ENCODE data around the gene NAGS. TPM values are rescaled to one million over a fixed set of nuclear protein-coding genes. Genes with fewer than 3 reads are reported as not detected.

Gene NAGS
- total and polyA plus RNA-seq, 10 of the 15 experiments (the other 5 are each of a cell fraction or from before 2014, with no cell fraction given): 0.11 to 1.6 (median 0.64) TPM; not detected in 1

DNA sequence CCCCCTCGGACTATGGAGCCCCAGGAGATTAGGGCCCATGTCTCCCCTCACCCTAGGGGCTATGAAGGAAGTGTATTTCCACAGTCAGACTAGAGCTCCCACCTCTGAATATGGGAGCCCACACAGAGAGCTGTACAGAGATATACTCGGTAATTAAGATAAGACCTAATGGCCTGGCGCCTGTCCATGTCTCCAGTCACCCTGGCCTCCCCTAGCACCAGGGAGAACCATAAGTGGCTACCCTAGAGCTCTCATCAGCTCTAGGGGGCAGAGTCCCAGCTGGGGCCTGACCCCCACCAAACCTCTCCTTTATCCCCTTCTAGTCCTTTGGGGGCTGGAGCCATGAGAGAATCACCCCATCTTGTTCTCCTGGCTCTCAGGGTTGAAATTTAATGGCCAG, 8.0 kb downstream of the NAGS start:
- Histone ChIP-seq H3K27me3 (replicated peaks in 1 of 2; ENCODE audit: control insufficient read depth in 2 of 2, insufficient read depth in 2 of 2, low read length in 1 of 2) (no peaks in the 10 kb centered on the region), H3K4me2 (ENCODE audit: control insufficient read depth, insufficient read depth) (no peak overlapping the region), H3K36me3 (ENCODE audit: control insufficient read depth in 2 of 2, insufficient read depth in 2 of 2, low read length in 1 of 2) (no peaks in the 10 kb centered on the region), H4K20me1 (ENCODE audit: control insufficient read depth, insufficient read depth) (no peaks in the 10 kb centered on the region), H3K79me2 (ENCODE audit: control insufficient read depth, insufficient read depth, low read length) (peaks cover 8% of the 10 kb centered on the region), H3K4me1 (ENCODE audit: control insufficient read depth, insufficient read depth, low read length) (peaks cover 19% of the 10 kb centered on the region), H3K9me3 (replicated peaks; ENCODE audit: control insufficient read depth, insufficient read depth, low read length) (no peaks in the 10 kb centered on the region), H3K27ac (ENCODE audit: control insufficient read depth, insufficient read depth) (no peak overlapping the region), H2AFZ (ENCODE audit: control insufficient read depth, low read depth, low read length) (no peak overlapping the region), H3K9ac (ENCODE audit: control insufficient read depth, insufficient read depth, low read length) (no peak overlapping the region), H3K4me3 (no peak overlapping the region)
- ChIA-PET POLR2A (interaction anchor here (0.6 kb wide), 1 partner anchor 634 kb away, joined by 7 read pairs; no protein-coding TSS in a partner anchor), RAD21 (ENCODE audit: unreplicated experiment) (no interaction called here), CTCF (interaction anchor here (1.8 kb wide), 1 partner anchor 156 kb away, joined by 4 read pairs; no protein-coding TSS in a partner anchor), SMC1A (ENCODE audit: uncharacterized antibody, unreplicated experiment) (no interaction called here)
- in situ Hi-C loops (cut with MboI): loop anchor here (25.0 kb wide), 1 partner anchor 800 kb away; the partner anchor contains the start of gene TMEM106A
- no TSS peak for BruUV-seq (replicated peaks)
- intact Hi-C loops (cut with micrococcal nuclease; ENCODE audit: unreplicated experiment): no loop called here
- ATAC-seq: no peak
- FAIRE-seq: no peak
- 100% methylated on average over 3 of the region's 3 CpGs for WGBS (ENCODE audit: insufficient coverage, insufficient replicate concordance, low lambda C conversion rate, missing lambda C conversion rate)
- DNase-seq (ENCODE audit: low read depth, low spot score): no peak
- TF ChIP-seq, protein P1, sequence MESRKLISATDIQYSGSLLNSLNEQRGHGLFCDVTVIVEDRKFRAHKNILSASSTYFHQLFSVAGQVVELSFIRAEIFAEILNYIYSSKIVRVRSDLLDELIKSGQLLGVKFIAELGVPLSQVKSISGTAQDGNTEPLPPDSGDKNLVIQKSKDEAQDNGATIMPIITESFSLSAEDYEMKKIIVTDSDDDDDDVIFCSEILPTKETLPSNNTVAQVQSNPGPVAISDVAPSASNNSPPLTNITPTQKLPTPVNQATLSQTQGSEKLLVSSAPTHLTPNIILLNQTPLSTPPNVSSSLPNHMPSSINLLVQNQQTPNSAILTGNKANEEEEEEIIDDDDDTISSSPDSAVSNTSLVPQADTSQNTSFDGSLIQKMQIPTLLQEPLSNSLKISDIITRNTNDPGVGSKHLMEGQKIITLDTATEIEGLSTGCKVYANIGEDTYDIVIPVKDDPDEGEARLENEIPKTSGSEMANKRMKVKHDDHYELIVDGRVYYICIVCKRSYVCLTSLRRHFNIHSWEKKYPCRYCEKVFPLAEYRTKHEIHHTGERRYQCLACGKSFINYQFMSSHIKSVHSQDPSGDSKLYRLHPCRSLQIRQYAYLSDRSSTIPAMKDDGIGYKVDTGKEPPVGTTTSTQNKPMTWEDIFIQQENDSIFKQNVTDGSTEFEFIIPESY (IDR thresholded peaks at IDR 0.05): no peak
- TF ChIP-seq SPI1 (IDR thresholded peaks at IDR 0.05; ENCODE audit: borderline replicate concordance, insufficient read depth, low read depth, low read length): no peak
- no peak for TF ChIP-seq NFYB (IDR thresholded peaks at IDR 0.05; ENCODE audit: insufficient read depth, low read depth, low read length)
- TF ChIP-seq POU2F2 (IDR thresholded peaks at IDR 0.05; ENCODE audit: borderline replicate concordance, low read depth, low read length): no peak
- no peak for TF ChIP-seq SP1 (IDR thresholded peaks at IDR 0.05; ENCODE audit: low read depth, low read length)
- TF ChIP-seq ELK1 (IDR thresholded peaks at IDR 0.05; ENCODE audit: low read depth, low read length): no peak
- TF ChIP-seq, protein P2, sequence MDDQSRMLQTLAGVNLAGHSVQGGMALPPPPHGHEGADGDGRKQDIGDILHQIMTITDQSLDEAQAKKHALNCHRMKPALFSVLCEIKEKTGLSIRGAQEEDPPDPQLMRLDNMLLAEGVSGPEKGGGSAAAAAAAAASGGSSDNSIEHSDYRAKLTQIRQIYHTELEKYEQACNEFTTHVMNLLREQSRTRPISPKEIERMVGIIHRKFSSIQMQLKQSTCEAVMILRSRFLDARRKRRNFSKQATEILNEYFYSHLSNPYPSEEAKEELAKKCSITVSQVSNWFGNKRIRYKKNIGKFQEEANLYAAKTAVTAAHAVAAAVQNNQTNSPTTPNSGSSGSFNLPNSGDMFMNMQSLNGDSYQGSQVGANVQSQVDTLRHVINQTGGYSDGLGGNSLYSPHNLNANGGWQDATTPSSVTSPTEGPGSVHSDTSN (IDR thresholded peaks at IDR 0.05; ENCODE audit: insufficient replicate concordance, low read depth, low read length): no peak
- no peak for TF ChIP-seq NFXL1 (IDR thresholded peaks at IDR 0.05; ENCODE audit: borderline replicate concordance)
- no peak for TF ChIP-seq ZZZ3 (IDR thresholded peaks at IDR 0.05; ENCODE audit: control insufficient read depth, insufficient read length, low read depth)
- TF ChIP-seq BACH1 (IDR thresholded peaks at IDR 0.05; ENCODE audit: borderline replicate concordance): no peak
- no peak for TF ChIP-seq HDGF (IDR thresholded peaks at IDR 0.05)
- TF ChIP-seq, protein P3, sequence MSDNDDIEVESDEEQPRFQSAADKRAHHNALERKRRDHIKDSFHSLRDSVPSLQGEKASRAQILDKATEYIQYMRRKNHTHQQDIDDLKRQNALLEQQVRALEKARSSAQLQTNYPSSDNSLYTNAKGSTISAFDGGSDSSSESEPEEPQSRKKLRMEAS (IDR thresholded peaks at IDR 0.05; ENCODE audit: low read depth, low read length): no peak
- TF ChIP-seq E4F1 (IDR thresholded peaks at IDR 0.05; ENCODE audit: borderline replicate concordance, partially characterized antibody): no peak
- TF ChIP-seq BCL11A (IDR thresholded peaks at IDR 0.05; ENCODE audit: low read depth, low read length): no peak
- no peak for TF ChIP-seq FOXK2 (IDR thresholded peaks at IDR 0.05)
- TF ChIP-seq SMAD1 (IDR thresholded peaks at IDR 0.05; ENCODE audit: low read depth, partially characterized antibody): no peak

All from GM12878 (cell line).